T-helper 2 cell treated with Interferon-gamma antibody and Interleukin-4, amounts not matched to agents 5 μg/mL and 100 μg/mL, for 36 hours (primary cell): ENCODE measurements around the gene CD6.
A peak's percentile ranks its signal among the peaks of the same experiment; 100 is the strongest.
"Not testable (repeated sequence)": the region's sequence is repeated elsewhere in the genome, so short reads cannot be mapped to it uniquely, and the experiment has no call there.

Source experiments
- DNase-seq: peaks from one replicate; pipeline ENCODE4 v3.0.0; 2021; ENCODE audit warnings: low spot score
- H3K27ac Mint-ChIP-seq: one replicate; pipeline ENCODE4 v1.8.0; 2021; ENCODE audit warnings: mild to moderate bottlenecking, mixed read lengths
- H3K27me3 Mint-ChIP-seq: one replicate; pipeline ENCODE4 v1.8.0; 2021; ENCODE audit warnings: low read depth, mixed read lengths
- H3K36me3 Mint-ChIP-seq: one replicate; pipeline ENCODE4 v1.8.0; 2021; ENCODE audit warnings: low read depth, mixed read lengths
- H3K4me1 Mint-ChIP-seq: one replicate; pipeline ENCODE4 v1.8.0; 2021; ENCODE audit warnings: low read depth, mixed read lengths
- H3K4me3 Mint-ChIP-seq: one replicate; pipeline ENCODE4 v1.8.0; 2022; ENCODE audit warnings: mild to moderate bottlenecking, moderate library complexity, mixed read lengths
- H3K9me3 Mint-ChIP-seq: one replicate; pipeline ENCODE4 v1.8.0; 2021; ENCODE audit warnings: mixed read lengths

CD6 gene

DNA sequence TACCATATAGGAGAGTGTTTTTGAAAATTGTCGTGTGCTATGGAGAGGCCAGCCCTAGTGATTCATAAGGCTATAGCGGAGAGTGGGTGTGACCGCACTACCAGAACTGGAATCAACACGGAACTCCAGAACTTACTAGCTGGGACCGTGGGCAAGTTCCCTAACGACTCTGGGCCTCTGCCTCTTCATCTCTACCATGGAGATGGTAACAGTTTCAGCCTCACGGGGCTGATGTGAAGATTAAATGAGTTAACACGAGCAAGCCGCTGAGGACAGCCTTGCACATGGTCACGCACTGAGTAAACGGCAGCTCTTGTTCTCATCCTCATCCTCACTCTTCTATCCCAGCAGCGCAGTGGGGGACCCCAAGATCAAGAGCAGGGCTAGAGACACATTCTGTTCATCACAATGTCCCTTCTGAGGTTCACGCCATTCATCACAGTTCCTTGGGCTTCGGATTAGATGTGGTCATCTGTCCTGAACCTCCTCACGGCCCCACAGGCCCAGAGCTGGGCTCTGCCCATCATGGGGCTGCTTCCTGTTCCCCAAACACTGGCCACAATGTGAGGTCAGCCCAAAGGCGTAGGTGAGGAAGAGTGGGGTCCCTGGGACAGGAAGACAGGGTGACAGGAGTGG lies 83.6 kb downstream of the CD6 start:
- DNase-seq = peak; percentile 78
- H3K9me3 Mint-ChIP-seq = peaks cover 6% of the 10 kb centered on the region
- no peaks in the 10 kb centered on the region for H3K27me3 Mint-ChIP-seq
- peak overlapping the region; percentile 50 for H3K4me3 Mint-ChIP-seq
- H3K36me3 Mint-ChIP-seq = peaks cover 37% of the 10 kb centered on the region
- H3K4me1 Mint-ChIP-seq = peaks cover 68% of the 10 kb centered on the region
- peak overlapping the region; percentile 91 for H3K27ac Mint-ChIP-seq

DNA sequence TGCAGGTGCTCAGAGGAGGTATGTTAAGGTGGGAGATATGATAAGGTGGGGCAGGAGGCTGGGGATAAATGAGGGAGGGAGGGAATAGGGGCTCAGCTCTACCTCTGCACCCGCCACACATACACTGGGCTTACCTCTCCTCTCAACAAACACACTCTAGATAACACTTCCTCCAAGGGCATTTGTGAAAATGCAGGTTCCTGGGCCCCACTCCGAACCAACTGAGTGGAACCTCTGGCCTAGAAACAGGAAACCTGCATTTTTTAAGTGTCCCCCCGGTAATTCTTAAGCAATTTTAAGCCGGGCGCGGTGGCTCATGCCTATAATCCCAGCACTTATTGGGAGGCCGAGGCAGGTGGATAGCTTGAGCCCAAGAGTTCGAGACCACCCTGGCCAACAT lies 84.3 kb downstream of the CD6 start:
- peaks cover 69% of the 10 kb centered on the region for H3K4me1 Mint-ChIP-seq
- peaks cover 35% of the 10 kb centered on the region for H3K36me3 Mint-ChIP-seq
- H3K9me3 Mint-ChIP-seq = peaks cover 5% of the 10 kb centered on the region
- H3K27ac Mint-ChIP-seq = peak overlapping the region; percentile 91
- H3K27me3 Mint-ChIP-seq = no peaks in the 10 kb centered on the region
- DNase-seq = no peak
- H3K4me3 Mint-ChIP-seq = peak overlapping the region; percentile 36

DNA sequence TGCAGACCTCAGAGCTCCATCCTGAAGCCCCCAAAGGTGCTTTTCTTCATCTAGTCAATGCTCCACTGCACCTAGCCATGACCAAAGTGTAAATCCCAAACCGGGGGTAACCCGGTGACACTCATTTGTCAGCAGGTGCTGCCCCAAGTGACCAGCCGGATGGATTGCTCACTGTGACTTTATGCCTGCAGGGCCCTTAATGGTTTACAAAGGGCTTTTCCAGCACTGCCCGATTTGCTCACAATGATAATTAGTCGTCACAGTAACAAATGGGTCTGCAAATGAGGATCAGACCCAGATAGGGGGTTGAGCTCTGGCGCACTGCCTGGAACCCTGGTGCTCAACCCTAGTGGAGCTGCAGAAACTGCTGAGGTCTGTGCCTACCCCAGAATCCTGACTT lies 85.1 kb downstream of the CD6 start:
- no peaks in the 10 kb centered on the region for H3K27me3 Mint-ChIP-seq
- H3K4me3 Mint-ChIP-seq = no peak overlapping the region
- H3K9me3 Mint-ChIP-seq = no peaks in the 10 kb centered on the region
- DNase-seq = no peak
- peaks cover 72% of the 10 kb centered on the region for H3K4me1 Mint-ChIP-seq
- peaks cover 32% of the 10 kb centered on the region for H3K36me3 Mint-ChIP-seq
- H3K27ac Mint-ChIP-seq = peak overlapping the region; percentile 91

DNA sequence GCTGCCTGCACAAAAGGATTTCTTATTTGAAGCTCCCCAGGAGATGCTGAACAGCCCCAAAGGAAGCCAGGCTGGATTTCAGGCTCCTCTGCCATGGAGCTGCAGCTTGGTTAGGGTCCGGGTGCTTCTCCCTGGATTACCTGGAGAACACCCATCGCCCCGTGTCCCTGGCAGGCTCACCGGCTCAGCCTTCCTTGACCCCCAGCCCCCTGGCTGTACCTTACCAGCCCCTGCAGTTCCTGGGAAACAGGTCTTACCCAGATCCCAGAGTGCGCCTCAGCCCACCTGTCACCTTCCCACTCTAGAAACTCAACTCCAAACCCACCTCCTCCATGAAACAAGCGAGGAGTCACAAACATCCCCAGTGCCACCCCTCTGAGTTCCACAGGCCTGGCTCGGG lies 85.5 kb downstream of the CD6 start:
- Mint-ChIP-seq H3K4me1 (peaks cover 76% of the 10 kb centered on the region), H3K27me3 (no peaks in the 10 kb centered on the region), H3K9me3 (no peaks in the 10 kb centered on the region), H3K36me3 (peaks cover 36% of the 10 kb centered on the region), H3K4me3 (no peak overlapping the region), H3K27ac (peak overlapping the region; percentile 91)
- DNase-seq = no peak

DNA sequence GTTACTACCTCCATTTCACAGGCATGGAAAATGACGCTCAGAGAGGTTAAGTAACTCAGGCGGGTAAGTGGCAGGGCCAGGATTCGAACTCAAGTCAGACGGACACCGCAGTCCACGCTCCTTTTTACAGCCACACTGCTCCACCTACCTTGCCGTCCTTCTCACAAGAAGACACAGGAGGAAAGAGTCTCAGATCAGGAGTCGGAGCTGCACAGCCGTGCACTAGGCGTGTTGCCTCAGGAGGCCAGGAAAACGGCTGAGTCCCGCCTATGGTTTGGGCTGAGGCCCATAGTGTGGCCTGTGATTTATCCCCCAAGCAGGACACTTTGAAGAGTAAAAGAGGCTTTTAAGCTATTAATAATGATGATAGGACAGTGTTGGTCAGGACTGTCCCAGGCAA lies 86.1 kb downstream of the CD6 start:
- Mint-ChIP-seq H3K27ac (no peak overlapping the region), H3K27me3 (no peaks in the 10 kb centered on the region), H3K9me3 (no peaks in the 10 kb centered on the region), H3K4me3 (no peak overlapping the region), H3K36me3 (peaks cover 38% of the 10 kb centered on the region), H3K4me1 (peaks cover 76% of the 10 kb centered on the region)
- DNase-seq = no peak

DNA sequence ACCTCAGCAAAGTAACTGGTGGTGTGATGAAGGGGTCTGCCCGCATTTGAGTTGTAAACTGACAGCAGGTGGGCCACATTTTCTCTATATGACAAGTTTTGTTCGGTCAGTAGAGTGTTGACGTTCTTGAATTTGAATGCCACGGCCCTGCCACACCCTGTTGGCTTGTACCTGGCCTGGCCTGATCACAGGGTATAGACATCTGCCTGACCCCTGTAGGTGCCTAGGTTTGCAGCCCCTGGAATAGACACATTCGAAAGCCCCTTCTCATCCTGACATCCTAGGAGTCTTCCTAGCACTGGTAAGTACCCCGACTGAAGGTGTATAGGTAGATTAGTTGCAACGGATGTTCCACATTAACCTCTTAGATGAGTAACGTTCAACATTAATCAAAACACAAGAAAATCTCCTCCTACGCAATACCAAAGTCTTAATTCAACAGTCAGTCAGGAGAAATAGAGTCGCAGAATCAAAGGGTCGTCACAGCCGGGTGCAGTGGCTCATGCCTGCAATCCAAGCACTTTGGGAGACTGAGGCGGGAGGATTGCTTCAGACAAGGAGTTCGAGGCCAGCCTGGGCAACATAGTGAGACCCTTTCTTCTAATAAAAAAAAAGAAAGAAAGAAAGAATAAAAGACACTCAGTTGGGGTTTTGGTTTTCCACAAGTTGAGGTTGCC lies 87.2 kb downstream of the CD6 start:
- Mint-ChIP-seq H3K9me3 (no peaks in the 10 kb centered on the region), H3K27me3 (no peaks in the 10 kb centered on the region), H3K4me3 (peak overlapping the region; percentile 66), H3K4me1 (peaks cover 74% of the 10 kb centered on the region), H3K27ac (peak overlapping the region; percentile 86), H3K36me3 (peaks cover 41% of the 10 kb centered on the region)
- DNase-seq = no peak

DNA sequence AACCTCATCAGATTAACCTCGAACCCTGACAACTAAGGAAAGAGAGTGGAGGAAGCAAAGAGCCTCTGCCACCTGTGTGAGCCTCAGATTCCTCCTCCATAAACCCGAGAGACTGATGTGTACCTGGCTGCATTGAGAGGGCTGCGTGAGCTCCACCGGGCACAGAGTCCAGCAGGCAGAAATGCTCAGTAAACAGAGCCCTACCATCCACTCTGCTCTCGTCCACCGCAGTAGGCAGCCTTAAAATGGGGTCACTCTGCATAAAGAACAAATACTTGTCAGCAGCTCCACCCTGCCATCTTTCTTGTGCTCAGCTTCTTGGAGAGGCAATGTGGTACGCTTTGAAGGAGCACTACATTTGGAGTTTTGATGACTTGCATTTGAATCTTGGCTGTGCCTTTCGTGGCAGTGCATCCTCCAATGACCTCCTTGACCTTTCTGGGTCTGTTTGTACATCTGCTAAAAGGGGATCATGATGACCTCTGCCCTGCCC lies 87.8 kb downstream of the CD6 start:
- H3K4me1 Mint-ChIP-seq = peaks cover 70% of the 10 kb centered on the region
- DNase-seq = no peak
- H3K9me3 Mint-ChIP-seq = no peaks in the 10 kb centered on the region
- peaks cover 42% of the 10 kb centered on the region for H3K36me3 Mint-ChIP-seq
- peak overlapping the region; percentile 86 for H3K27ac Mint-ChIP-seq
- H3K4me3 Mint-ChIP-seq = peak overlapping the region; percentile 27
- H3K27me3 Mint-ChIP-seq = no peaks in the 10 kb centered on the region

DNA sequence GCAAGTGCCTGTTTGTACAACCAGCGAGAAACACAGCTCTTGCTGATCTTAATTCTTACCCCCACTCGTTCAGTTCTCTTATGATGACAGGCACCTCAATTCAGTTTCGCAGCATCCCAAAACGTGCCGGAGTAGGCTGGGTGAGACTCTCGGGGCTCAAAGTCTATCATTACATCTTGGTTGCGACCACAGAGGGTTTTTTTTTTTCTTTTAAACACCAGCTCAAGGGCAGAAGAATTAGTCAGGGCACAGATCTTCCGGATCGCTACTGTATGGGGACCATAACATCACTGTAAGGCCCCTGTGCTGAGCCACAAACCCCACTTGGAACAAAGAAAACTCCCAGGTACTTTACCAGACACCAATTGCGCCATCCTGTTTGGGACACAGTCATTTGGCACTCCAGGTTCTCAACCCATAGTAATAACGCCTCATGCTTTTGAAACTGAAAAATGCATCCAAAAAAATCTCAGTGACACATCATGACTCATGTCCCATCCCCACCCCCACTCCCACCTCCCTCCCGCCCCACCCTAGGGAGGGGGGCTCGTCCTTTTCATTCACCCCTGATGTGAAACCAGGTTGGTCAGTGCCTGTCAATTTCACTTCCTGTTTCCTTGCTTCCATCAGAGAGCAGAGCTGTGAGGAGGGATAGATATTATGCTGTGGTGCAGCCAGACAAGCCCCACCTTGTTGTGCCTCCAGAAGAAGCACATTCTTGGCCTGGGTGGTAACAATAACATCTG lies 89.8 kb downstream of the CD6 start:
- H3K27me3 Mint-ChIP-seq = no peaks in the 10 kb centered on the region
- H3K36me3 Mint-ChIP-seq = peaks cover 44% of the 10 kb centered on the region

DNA sequence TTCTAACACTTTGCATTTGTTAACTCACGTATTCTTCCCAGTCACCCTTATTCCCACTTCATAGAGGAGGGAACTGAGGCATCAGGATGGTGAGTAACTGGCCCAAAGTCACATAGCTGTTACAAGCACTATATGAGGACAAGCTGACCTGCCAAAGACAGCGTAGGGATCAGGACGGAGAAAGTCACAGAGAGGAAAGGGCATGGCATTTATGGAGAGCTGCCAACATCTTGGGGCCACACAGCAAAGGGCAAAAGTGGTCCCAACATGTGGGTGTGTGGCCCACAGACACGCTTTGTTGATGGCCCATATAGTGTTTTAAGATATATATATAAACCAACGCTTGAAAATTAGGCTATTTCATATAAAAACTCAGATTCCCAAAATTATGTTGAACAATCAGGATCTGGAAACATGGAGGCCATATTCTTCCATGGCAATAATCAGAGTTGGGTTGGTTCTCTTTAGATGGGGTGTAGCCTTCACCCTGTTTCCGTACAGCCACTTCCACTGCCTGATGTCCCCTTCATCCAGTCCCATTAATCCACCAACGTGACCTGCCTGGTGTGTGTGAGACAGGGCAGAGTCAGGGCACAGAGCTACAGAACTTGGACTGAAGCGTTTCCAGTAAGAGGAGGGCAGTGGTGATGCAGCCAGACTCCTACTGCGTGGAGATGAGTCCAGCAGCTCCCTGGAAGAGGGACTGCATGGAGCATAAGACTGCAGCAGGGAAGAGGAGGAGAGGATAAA lies 90.9 kb downstream of the CD6 start:
- no peaks in the 10 kb centered on the region for H3K9me3 Mint-ChIP-seq
- H3K36me3 Mint-ChIP-seq = peaks cover 42% of the 10 kb centered on the region
- H3K27ac Mint-ChIP-seq = peak overlapping the region; percentile 97
- H3K4me3 Mint-ChIP-seq = peak overlapping the region; percentile 53
- no peak for DNase-seq
- no peaks in the 10 kb centered on the region for H3K27me3 Mint-ChIP-seq
- H3K4me1 Mint-ChIP-seq = peaks cover 76% of the 10 kb centered on the region

More for the DNA sequence above, 89.8 kb downstream of the CD6 start:
- H3K27ac Mint-ChIP-seq = peak overlapping the region; percentile 97
- no peaks in the 10 kb centered on the region for H3K9me3 Mint-ChIP-seq
- peak overlapping the region; percentile 86 for H3K4me3 Mint-ChIP-seq
- DNase-seq = peak; percentile 92
- peaks cover 70% of the 10 kb centered on the region for H3K4me1 Mint-ChIP-seq

DNA sequence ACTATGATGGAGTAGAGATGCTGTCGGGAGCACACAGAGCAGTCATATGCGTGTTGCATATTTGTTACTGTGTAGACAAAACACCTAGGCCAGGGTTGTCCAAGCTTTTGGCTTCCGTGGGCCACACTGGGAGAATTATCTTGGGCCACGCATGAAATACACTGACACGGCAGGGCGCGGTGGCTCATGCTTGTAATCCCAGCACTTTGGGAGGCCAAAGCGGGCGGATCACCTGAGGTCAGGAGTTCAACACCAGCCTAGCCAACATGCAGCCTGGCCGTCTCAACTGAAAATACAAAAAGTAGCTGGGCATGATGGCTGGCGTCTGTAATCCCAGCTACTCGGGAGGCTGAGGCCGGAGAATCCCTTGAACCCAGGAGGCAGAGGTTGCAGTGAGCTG lies 93.8 kb downstream of the CD6 start:
- H3K27ac Mint-ChIP-seq = peak overlapping the region; percentile 93
- H3K9me3 Mint-ChIP-seq, H3K27me3 Mint-ChIP-seq, DNase-seq: not testable (repeated sequence)
- H3K4me1 Mint-ChIP-seq = peaks cover 77% of the 10 kb centered on the region
- H3K4me3 Mint-ChIP-seq = peak overlapping the region; percentile 80
- peaks cover 33% of the 10 kb centered on the region for H3K36me3 Mint-ChIP-seq

DNA sequence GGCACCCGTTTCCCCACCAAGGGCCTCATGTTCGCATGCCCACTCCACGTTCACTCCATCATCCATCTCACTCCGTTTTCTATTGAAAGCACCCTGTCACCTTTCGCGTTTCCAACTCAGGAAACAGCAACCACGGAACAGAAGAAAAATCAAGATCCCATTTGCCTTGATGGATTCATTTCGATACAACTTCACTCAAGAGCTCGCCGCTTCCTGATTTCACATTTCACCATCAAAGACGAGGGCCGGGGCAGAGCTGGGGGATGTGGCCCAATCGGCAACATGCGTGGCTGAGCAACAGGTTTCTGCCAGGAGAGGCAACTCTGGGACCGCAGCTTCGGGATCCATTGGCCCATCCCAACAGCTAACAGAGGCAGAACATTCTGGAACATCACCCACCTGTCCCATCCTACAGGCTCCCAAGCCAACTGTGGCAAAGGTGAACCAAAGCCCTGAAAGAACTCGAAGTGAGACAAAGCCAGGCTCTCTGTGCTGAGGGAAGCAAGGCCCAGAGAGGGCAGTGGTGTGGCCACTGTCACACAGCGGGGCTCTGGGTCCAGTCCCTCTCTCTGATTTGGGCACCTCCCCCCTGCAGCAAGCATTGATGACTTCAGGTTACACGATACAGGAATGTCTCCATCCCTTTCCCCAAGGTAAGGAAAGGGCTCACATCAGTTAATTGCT lies 94.6 kb downstream of the CD6 start:
- Mint-ChIP-seq H3K4me3 (peak overlapping the region; percentile 80), H3K4me1 (peaks cover 78% of the 10 kb centered on the region), H3K27ac (peak overlapping the region; percentile 93), H3K27me3 (no peaks in the 10 kb centered on the region), H3K9me3 (no peaks in the 10 kb centered on the region), H3K36me3 (peaks cover 35% of the 10 kb centered on the region)
- DNase-seq = peak; percentile 75

DNA sequence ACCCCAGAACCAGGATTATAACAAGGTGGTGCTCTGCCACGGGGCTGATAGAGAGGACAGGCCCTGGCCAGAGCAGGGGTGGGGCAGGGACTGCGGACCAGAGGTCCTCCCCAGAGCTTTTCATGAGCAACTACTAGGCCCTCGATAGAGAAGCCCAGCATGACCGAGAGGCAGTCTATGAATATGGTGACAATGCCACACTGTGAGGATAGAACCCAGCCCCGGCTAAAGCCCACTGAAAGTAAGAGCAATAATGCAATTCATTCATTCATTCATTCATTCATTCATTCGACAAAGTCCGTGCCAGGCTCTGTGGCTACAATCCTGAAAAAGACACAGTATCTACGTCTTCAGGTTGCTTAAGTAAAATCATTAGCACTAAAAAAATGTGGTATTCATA lies 95.2 kb downstream of the CD6 start:
- Mint-ChIP-seq H3K27ac (peak overlapping the region; percentile 93), H3K4me1 (peaks cover 79% of the 10 kb centered on the region), H3K4me3 (peak overlapping the region; percentile 80), H3K27me3 (no peaks in the 10 kb centered on the region), H3K36me3 (peaks cover 38% of the 10 kb centered on the region), H3K9me3 (no peaks in the 10 kb centered on the region)
- DNase-seq = no peak

DNA sequence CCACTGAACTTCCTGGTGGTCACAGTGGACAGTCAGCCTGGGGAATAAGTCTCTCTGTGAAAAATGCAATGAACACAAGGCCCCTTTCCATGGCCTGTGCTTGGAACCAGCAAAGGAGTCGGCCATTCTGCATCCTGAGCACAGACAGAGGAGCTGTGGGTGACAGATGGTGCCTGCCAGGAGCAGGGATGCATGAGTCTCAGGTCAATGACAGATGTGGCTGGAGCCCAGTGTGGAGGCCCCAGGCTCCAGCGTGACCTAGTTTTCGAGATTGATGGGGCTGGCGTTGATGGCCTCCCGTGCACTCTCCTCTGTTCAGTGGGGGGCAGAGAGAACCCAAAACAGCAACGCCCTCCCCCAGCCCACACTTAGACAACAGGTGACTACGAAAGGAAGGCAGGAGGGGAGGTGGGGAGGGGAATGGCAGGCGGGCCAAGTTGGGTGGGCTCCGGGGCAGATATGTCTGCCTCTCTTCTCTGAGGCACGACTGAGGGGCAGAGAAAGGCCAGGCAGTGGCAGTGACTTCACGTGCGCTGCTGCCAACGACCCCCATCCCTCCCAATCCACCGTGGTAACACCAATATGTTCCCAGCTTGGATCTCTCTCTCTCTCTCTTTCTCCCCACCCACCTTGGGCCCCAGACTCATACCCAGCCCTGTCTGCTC lies 96.4 kb downstream of the CD6 start:
- no peaks in the 10 kb centered on the region for H3K9me3 Mint-ChIP-seq
- peaks cover 41% of the 10 kb centered on the region for H3K36me3 Mint-ChIP-seq
- H3K27me3 Mint-ChIP-seq = no peaks in the 10 kb centered on the region
- no peak overlapping the region for H3K4me3 Mint-ChIP-seq
- DNase-seq = no peak
- H3K4me1 Mint-ChIP-seq = peaks cover 80% of the 10 kb centered on the region
- H3K27ac Mint-ChIP-seq = peak overlapping the region; percentile 12
